Ishikawa (cell line): Measurements from ENCODE around the gene NCBP3.

Experiments
- CEBPB ChIP-seq: IDR thresholded peaks from 2 replicates; pipeline ENCODE4 v1.6.1; 2012
- EP300 ChIP-seq: IDR thresholded peaks from 2 replicates; pipeline ENCODE4 v1.6.1; 2012; ENCODE audit warnings: borderline replicate concordance
- TAF1 ChIP-seq: IDR thresholded peaks from 2 replicates; pipeline ENCODE4 v1.6.1; 2012; ENCODE audit warnings: low read depth, mild to moderate bottlenecking
- TCF12 ChIP-seq: IDR thresholded peaks from 2 replicates; pipeline ENCODE4 v1.6.1; 2012; ENCODE audit warnings: low read depth
- YY1 ChIP-seq: IDR thresholded peaks from 2 replicates; pipeline ENCODE4 v1.6.1; 2012; ENCODE audit warnings: low read depth
- TF ChIP-seq, protein P1 (sequence below): IDR thresholded peaks from 2 replicates; pipeline ENCODE4 v1.6.1; 2012
- TF ChIP-seq, protein P2 (sequence below): IDR thresholded peaks from 2 replicates; pipeline ENCODE4 v1.6.1; 2012

DNA sequence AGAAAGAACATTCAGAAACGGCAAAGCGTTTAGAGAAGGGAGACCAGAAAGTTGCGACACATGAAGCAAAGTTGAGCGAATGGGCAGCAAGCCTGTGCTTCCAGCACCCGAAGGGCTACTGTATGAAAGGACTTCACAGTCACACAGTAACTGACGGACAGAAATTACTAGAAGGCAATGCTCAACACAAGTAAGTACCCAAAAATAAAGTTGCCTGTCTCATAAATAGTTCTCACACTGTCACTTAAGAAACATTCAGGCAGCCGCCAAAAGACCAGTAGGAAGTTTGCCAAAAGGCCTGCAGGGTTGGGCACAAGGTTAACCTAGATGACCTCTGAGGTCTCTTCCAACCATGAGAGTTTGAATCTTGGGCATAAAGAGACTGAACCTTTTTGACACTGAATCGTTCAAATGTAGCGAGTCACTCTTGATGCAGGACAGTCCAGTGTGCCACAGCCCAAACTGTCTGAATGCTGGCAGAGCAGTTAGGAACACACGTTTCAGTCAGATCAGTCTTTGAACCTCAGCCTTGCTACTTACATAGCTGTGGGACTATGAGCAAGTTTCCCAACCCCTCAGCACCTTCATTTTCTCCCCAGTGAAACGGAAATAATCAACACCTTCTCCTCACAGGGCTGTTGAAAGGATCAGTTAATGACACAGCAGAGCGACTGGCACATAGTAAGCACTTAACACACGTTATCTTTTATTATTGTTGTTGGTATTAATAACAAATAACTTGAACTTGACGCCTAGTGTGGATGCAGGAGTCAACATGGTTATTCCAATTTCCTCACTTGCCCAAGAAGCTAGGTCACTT lies 10.4 kb downstream of the NCBP3 start:
- no peak for TF ChIP-seq EP300
- TF ChIP-seq, protein P1, sequence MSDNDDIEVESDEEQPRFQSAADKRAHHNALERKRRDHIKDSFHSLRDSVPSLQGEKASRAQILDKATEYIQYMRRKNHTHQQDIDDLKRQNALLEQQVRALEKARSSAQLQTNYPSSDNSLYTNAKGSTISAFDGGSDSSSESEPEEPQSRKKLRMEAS, result no peak
- TF ChIP-seq, protein P2, sequence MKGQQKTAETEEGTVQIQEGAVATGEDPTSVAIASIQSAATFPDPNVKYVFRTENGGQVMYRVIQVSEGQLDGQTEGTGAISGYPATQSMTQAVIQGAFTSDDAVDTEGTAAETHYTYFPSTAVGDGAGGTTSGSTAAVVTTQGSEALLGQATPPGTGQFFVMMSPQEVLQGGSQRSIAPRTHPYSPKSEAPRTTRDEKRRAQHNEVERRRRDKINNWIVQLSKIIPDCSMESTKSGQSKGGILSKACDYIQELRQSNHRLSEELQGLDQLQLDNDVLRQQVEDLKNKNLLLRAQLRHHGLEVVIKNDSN, result no peak
- no peak for TF ChIP-seq CEBPB
- TF ChIP-seq TAF1, result no peak
- no peak for TF ChIP-seq TCF12
- no peak for TF ChIP-seq YY1
